ENCODE measurements around the gene BRME1. TPM values are rescaled to one million over a fixed set of nuclear protein-coding genes. Genes with fewer than 3 reads are reported as not detected.

Gene BRME1
- total RNA-seq, 1 donor from 2014 or later = 1.4 TPM

GRCh38 chr19:13887517-13887916, 18.4 kb downstream of the BRME1 start:
- DNase-seq (ENCODE audit: low read depth) = no peak
- H3K4me3 ChIP-seq (ENCODE audit: low read depth, low read length) = no peak overlapping the region
- TF ChIP-seq CTCF (conservative IDR thresholded peaks at IDR 0.05; ENCODE audit: low read depth, low read length) = no peak

GRCh38 chr19:13887018-13887436, 18.9 kb downstream of the BRME1 start:
- DNase-seq (ENCODE audit: low read depth) = no peak
- TF ChIP-seq CTCF (conservative IDR thresholded peaks at IDR 0.05; ENCODE audit: low read depth, low read length) = no peak
- H3K4me3 ChIP-seq (ENCODE audit: low read depth, low read length) = no peak overlapping the region

- no peak overlapping the region for H3K4me3 ChIP-seq (ENCODE audit: low read depth, low read length)
- DNase-seq (ENCODE audit: low read depth) = no peak
- TF ChIP-seq CTCF (conservative IDR thresholded peaks at IDR 0.05; ENCODE audit: low read depth, low read length) = no peak
Observed at GRCh38 chr19:13885826-13886365, 20.0 kb downstream of the BRME1 start.

GRCh38 chr19:13884726-13885591, 21.0 kb downstream of the BRME1 start:
- DNase-seq (ENCODE audit: low read depth) = no peak
- TF ChIP-seq CTCF (conservative IDR thresholded peaks at IDR 0.05; ENCODE audit: low read depth, low read length) = no peak
- H3K4me3 ChIP-seq (ENCODE audit: low read depth, low read length) = peak overlapping the region; percentile 13

GRCh38 chr19:13883516-13884064, 22.3 kb downstream of the BRME1 start:
- no peak for DNase-seq (ENCODE audit: low read depth)
- peak; percentile 31 for TF ChIP-seq CTCF (conservative IDR thresholded peaks at IDR 0.05; ENCODE audit: low read depth, low read length)
- H3K4me3 ChIP-seq (ENCODE audit: low read depth, low read length) = no peak overlapping the region

- no peak for DNase-seq (ENCODE audit: low read depth)
- H3K4me3 ChIP-seq (ENCODE audit: low read depth, low read length) = no peak overlapping the region
- TF ChIP-seq CTCF (conservative IDR thresholded peaks at IDR 0.05; ENCODE audit: low read depth, low read length) = no peak
Observed at GRCh38 chr19:13882836-13883235, 23.1 kb downstream of the BRME1 start.

Data from epithelial cell of proximal tubule (primary cell).